A375 (cell line): ENCODE results near the gene MVB12B. TPM values are rescaled to one million over a fixed set of nuclear protein-coding genes. Genes with fewer than 3 reads are reported as not detected.

ENCODE experiments used
- small RNA-seq: library from RNA; depleted of rRNA; stranded (forward); fragments of <200 nt; gene quantifications from one replicate; pipeline ENCODE3, GENCODE V24; 2014
- total RNA-seq: library from RNA; depleted of rRNA; stranded (reverse); fragments of >200 nt; shearing (Covaris generic); gene quantifications from 2 replicates; pipeline ENCODE4 v1.2.3, GENCODE V29; 2014; rRNA removed

MVB12B gene
- 4.5 and 6.4 TPM in 2 replicates for total RNA-seq

DNA sequence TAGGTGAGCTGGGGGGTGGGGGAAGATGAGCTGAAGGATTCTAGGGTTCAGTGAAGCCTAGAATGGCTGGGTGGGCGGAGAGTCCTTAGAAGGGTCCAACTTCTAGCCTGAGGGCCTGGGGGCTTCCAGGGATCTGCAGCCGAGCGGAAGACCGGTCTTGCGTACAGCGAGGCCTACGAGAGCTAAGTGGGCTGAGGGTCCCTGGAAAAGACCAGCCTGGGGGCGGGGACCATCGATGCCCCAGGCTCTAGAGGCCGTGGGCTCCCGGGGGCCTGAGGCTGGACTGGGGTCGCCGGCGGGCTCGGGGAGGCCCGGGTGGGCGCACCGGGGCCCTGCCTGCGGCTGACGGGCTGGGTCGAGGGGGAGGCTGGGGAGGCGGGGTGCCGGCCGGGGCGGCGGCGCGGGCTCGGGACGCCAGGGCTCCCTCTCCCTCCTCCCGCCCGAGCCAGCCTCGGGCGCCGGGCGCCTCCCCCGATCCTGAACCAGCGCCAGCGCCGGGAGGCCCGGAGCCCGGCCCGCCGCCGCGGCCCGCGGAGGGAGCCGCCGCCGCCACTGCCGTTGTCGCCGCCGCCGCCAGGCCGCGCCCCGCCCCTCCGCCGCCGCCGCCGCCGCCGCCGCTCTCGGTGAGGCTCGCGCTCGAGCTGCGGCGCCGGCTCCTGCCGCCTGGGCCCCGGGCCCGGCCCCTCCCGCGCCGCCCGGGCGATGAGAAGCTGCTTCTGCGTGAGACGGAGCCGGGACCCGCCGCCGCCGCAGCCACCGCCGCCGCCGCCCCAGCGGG is at the start of gene MVB12B:
Gene MVB12B, plus strand, starts transcription at position 602 of the 778 bp plus-strand sequence. Its CDS starts 101 bp downstream, at position 703.

Small RNA genes lying within 50 kb of the gene (small RNA-seq; reads per million reads assigned to genes)
- gene RF00108, result 0.50 reads per million, percentile 23 among the genes with 10 or more reads in this experiment
